Esophagus squamous epithelium (tissue), 4 donors: ENCODE data around the gene AGFG2.

Source experiments
- POLR2A ChIP-seq, 4 donors: fragments of 450-650 bp; IDR thresholded peaks; one replicate each; pipeline ENCODE4 v1.6.1; 2017; ENCODE audit warnings: antibody characterized with exemption in 4 of 4, mild to moderate bottlenecking in 4 of 4, moderate library complexity in 3 of 4
- TF ChIP-seq, protein P1 (sequence below), 6 experiments: fragments of 450-650 bp in 4 of 6; fragments of 200-600 bp in 2 of 6; sonication (generic) in 2 of 6; IDR thresholded peaks; one replicate each; pipeline ENCODE4 v1.5.1; 2016 to 2019; ENCODE audit warnings: antibody characterized with exemption in 6 of 6, mild to moderate bottlenecking in 4 of 6, moderate library complexity in 4 of 6

DNA sequence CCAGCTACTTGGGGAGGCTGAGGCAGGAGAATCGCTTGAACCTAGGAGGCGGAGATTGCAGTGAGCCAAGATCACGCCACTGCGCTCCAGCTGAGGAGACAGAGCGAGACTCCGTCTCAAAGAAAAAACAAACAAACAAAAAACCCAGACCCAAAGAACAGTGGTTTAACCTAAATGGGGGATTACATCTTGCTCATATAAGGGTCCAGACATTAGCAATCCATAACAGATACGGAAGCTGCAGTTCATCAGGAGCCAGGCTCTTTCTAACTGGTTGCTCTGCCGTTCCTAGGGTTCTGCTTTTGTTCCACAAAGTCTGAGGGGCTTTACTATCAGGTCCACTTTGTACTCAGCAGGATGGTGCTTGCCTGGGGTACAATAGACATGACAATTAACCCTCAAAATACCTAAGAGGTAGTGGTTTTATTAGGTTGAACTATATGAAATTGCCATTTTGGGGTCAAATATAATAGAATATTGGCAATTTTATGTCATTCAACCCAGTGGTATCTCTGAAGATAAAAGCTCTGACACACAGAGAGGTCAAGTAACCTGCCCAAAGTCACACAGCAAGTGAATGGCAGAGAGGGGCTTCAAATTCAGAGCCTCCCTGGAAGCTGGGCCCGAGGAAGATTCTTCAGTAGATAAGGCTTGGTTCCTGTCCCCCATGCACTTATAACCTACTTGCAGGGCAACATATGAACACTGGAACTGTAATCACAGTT is 34.0 kb upstream of the AGFG2 start:
- TF ChIP-seq, protein P1, sequence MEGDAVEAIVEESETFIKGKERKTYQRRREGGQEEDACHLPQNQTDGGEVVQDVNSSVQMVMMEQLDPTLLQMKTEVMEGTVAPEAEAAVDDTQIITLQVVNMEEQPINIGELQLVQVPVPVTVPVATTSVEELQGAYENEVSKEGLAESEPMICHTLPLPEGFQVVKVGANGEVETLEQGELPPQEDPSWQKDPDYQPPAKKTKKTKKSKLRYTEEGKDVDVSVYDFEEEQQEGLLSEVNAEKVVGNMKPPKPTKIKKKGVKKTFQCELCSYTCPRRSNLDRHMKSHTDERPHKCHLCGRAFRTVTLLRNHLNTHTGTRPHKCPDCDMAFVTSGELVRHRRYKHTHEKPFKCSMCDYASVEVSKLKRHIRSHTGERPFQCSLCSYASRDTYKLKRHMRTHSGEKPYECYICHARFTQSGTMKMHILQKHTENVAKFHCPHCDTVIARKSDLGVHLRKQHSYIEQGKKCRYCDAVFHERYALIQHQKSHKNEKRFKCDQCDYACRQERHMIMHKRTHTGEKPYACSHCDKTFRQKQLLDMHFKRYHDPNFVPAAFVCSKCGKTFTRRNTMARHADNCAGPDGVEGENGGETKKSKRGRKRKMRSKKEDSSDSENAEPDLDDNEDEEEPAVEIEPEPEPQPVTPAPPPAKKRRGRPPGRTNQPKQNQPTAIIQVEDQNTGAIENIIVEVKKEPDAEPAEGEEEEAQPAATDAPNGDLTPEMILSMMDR (IDR thresholded peaks at IDR 0.05), result no peak
- no peak for TF ChIP-seq POLR2A (IDR thresholded peaks at IDR 0.05)
